GM23248 (cell line): ENCODE data around the gene GCK.

Experiments
- EZH2 ChIP-seq: fragments of 200-600 bp; sonication (generic); IDR thresholded peaks from 2 replicates; pipeline ENCODE4 v1.6.1; 2018; ENCODE audit warnings: antibody characterized with exemption, mild to moderate bottlenecking; ENCODE audit not compliant: insufficient read depth, poor library complexity, severe bottlenecking
- EZH2phosphoT487 ChIP-seq: fragments of 200-600 bp; sonication (generic); IDR thresholded peaks from 2 replicates; pipeline ENCODE4 v1.6.1; 2018; ENCODE audit warnings: antibody characterized with exemption, moderate library complexity, mild to moderate bottlenecking, low read depth; ENCODE audit not compliant: insufficient read depth

- TF ChIP-seq EZH2 (no peak), EZH2phosphoT487 (no peak)
Observed at GRCh38 chr7:44176486-44176885, 12.8 kb downstream of the GCK start.
